GM19397 (cell line): ENCODE results near the gene PRKN.
"Not testable (repeated sequence)": the region's sequence is repeated elsewhere in the genome, so short reads cannot be mapped to it uniquely, and the experiment has no call there.

Source experiments
- ATAC-seq: cut with Tn5 transposase; IDR thresholded peaks from one replicate; pipeline ENCODE4 v1.9.1; 2021; ENCODE audit warnings: mild to moderate bottlenecking, moderate library complexity; ENCODE audit not compliant: unreplicated experiment

Gene PRKN

DNA sequence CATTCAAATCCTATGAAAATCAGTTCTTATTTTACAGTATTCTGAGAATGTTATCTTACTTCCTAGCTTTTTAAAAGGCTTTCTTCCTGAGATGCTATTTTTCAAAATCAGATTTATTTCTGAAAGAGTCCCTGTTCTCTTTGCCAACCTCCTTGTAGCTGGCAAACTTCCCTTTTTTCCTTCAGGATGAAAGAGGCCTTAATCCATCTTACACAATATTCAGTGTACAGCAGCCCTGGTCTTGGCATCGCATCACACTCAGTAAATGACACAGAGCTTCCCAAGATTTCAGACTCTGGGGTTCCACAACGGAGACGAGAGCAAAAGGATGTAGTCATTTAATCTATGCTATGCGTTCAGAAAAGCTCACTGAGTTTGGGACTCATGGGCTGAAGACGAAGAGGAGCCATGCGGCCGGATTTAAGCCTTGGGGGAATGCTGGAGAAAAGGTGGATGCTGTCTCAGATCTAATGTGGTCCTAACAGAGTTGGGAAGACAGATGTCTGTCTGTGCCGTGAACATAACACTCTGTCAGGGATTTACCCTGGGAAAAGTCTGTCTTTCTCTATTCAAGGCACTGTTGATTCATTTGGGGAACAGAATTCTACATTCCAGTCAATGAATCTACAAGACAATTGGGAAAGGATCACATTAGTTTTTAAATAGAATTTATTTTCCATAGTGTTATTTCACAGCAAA, 837.3 kb downstream of the PRKN start:
- ATAC-seq: no peak

DNA sequence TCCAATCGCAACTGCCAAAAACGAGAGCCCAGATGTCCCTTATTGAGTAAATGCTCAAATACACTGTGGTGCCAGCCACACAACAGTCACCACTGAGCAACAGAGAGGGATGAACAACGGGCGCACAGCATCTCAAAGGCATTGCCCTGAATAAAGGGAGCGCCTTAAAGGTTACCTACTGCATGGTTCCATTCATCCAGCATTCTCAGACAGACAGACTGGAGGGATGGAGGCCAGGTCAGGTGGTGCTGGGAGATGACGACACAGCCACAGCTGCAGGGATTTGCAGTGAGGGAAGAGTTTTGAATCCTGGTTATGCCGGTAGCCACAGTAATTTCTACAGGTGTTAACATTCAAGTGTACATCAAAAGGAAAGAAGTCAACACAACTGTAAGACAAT, 838.2 kb downstream of the PRKN start:
- no peak for ATAC-seq

DNA sequence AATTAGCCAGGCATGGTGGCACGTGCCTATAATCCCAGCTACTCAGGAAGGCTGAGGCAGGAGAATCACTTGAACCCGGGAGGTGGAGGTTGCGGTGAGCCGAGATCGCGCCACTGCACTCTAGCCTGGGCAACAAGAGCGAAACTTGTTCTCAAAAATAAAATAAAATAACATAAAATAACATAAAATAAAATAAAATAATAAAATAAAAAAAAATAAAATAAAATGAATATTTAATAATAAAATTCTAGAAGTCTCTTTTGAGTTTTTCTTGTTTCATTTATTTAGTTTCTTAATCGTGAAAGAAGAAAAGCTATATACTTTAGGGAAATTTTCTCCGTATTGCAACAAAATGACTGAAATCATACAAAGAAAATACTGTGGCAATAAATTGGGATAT, 841.0 kb downstream of the PRKN start:
- ATAC-seq: not testable (repeated sequence)

DNA sequence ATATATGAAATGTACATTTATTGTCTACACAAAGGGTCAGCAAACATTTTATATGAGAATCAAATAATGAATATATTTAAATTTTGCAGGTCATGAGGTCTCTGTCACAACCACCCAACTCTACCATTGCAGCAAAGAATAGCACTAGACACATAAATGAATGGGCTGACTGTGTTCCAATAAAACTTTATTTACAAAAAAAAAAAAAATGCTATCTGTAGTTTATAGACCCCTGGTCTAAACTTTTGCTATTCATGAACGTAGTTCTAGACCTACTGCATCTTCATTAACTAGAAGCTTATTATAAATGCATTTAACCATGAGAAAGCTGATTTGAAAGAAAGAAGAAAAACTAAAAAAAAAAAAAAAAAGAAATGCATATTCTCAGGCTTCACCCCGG, 842.8 kb downstream of the PRKN start:
- no peak for ATAC-seq

DNA sequence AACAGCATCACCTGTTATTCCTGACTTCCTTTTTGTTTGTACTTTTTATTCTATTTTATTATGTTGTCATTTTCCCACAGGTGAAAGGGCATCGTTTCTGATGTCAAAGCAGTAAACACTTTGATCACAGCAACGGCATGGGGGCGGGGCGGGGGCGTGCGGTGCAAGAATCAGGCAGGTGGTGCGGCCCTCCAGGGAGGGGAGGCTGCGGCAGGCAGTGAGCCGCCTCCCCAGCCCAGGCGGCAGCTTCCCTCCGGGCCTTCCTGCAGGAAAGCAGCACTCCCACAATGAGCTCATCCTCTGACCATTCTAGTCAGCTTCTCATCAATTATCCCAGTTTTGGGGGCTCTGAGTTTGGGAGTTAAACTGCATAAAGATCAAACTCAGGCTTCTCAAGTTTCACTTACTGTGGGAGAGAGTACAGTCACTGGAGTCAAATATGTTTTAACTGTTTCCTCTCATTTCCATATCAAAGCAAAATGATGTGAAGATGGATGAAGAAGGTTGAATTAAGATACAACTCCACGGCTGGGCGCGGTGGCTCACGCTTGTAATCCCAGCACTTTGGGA, 845.3 kb downstream of the PRKN start:
- no peak for ATAC-seq

DNA sequence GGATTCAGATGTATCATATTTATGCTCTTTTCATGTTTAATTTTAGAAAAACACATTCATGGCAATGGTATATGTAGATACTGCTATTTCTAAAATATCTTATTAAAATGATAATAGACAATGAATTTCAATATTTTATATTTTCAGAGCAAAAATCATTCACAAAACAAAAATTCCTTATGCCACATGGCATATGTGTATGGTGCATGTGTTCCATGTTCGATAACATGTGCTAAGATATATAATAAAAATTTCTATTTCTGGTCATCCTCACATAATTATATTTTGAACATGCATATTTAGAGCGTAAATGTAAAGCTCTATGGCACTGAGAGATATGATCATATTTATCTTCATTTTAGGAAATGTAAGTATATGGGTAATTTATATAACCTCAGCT, 847.5 kb downstream of the PRKN start:
- no peak for ATAC-seq

DNA sequence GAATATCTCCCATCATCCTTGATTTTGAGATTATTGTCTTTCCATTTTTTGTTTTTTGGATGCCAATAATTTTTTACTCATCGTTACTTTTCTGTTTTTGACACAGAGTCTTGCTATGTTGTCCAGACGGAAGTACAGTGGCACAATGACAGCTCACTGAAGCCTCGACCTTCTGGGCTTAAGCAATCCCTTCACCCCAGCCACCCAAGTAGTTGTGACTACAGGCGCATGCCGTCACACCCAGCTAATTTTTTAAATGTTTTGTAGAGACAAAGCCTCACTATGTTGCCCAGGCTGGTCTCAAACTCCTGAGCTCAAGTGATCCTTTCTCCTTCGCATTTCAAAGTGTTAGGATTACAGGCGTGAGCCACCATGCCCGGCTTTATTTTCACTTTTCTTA, 851.3 kb downstream of the PRKN start:
- ATAC-seq: no peak

DNA sequence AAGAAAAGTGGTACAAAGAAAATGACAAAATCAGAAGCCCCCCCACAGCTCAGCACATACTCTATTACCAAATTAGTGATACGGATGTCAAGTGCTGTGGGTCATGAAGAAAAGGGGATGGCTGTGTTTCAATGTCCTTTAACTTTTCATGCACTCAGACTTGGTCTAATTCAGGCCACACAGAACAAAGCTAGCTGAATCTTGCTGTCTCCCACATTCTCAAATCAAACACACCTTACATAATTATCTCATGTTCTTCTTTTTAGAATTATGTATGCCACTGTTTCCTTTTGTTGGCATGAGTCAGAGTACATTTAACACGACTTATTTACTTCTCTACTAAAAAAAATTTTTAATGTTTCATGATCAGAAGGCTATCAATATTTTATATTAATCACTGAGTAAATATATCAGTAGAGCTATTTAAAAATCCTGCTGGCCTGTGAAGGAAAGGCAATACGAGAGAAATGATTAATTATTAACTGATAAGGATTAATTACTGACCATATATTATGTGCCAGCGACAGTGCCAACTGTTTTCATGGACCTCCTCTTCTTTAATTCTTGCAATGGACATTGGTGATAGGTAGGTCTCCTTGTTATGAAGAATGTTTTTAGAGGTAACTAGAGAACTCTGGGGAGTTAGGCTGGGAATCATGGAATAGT, 857.2 kb downstream of the PRKN start:
- no peak for ATAC-seq

DNA sequence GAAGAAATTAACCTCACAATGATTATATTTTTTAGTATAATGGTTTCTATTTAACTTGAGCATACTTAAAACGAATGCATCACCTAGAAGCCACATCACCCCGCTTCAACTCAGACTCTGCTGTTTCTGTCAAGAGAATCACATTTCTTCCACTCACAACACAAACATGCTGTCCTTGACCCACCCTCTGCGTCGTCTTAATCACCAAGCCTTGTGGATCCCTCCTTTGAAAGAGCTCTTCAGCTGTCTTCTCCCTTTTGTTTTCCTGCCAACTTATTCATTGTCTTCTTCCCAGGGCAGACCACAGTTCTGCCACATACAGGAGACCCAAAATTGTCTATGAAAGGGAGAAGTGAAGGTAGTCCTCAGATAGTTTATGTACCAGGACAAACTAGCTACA, 858.1 kb downstream of the PRKN start:
- ATAC-seq: no peak

DNA sequence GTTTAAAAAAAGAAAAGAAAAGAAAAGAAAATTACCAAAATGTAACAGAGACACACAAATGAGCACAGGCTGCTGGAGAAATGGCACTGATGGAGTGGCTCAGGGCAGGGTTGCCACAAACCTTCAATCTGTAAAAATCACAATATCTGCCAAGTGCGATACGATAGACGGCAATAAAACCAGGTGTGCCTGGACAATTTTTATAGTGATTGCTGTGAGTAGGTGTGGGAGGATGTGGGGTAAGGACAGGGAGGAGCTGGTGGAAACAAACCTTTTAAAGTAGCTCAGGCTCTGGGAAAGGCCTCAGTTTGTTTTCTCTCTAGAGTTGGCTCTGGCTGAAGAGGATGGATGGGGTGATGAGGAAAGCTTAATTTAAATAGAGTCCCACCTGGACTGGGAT, 861.0 kb downstream of the PRKN start:
- ATAC-seq: no peak

DNA sequence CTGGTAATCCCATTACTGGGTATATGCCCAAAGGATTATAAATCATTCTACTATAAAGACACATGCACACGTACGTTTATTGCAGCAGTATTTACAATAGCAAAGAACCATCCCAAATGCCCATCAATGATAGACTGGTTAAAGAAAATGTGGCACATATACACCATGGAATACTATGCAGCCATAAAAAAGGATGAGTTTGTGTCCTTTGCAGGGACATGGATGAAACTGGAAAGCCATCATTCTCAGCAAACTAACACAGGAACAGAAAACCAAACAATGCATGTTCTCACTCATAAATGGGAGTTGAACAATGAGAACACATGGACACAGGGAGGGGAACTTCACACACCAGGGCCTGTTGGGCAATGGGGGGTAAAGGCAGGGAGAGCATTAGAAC, 866.5 kb downstream of the PRKN start:
- ATAC-seq: not testable (repeated sequence)

DNA sequence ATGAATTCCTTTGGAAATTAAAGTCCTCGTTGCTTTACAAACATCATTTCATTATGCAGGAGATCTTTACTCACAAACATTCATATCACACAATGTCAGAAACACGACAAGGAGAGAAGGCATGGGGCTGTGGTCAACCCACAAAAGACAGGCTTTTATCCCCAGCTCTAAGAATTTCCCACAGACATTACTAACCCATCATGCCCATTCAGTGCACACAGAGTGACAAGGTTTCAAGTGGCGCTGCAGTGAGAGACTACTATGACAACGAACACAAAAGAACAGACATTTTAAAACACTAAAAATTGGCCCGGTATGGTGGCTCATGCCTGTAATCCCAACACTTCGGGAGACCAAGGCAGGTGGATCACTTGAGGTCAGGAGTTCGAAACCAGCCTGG, 873.9 kb downstream of the PRKN start:
- no peak for ATAC-seq

DNA sequence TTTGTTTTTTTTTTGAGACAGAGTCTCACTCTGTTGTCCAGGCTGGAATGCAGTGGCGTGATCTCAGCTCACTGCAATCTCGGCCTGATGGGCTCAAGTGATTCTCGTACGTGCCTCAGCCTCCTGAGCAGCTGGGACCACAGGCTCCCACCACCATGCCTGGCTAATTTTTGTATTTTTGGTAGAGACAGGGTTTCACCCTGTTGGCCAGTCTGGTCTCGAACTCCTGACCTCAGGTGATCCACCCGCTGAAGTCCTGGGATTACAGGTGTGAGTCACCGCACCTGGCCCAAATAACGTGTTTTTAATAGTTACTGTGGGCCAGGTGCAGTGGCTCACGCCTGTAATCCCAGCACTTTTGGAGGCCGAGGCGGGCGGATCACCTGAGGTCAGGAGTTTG, 876.1 kb downstream of the PRKN start:
- not testable (repeated sequence) for ATAC-seq

DNA sequence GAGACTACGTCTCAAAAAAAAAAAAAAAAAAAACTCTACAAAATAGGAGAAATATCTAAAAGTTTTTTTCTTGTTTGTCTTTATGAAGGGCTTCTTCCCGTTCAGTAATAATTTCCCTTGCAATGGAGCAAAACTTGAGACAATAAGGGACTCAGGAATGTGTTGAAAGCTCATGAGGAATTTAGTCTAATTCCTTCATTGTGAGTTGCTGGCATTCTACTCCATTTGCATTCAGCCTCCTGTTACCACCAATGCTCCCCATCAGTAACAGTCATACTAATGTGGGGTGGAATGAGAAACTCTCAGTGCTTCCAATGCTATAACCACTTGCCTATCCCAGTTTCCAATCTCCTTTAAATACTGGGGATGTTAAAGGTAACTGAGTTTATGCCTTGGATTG, 877.0 kb downstream of the PRKN start:
- ATAC-seq: no peak

DNA sequence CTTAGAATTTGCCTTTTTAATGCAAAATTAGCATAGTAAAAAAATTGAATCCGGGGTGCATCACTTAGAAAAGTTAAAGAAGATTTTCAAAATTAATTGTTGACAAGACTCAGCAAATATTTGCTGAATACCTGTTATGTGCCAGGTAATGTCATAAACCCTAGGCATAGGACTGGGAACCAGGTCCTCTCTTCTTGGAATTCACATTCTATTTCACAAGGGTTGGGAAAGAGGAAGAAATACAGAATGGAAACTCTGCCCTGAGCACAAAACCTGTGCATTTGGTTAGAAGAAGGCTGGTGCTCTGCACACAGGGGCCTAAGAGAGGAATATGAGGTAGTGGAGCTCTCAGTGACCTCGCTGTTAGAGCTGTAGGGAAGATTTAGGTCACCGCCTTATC, 879.9 kb downstream of the PRKN start:
- no peak for ATAC-seq

DNA sequence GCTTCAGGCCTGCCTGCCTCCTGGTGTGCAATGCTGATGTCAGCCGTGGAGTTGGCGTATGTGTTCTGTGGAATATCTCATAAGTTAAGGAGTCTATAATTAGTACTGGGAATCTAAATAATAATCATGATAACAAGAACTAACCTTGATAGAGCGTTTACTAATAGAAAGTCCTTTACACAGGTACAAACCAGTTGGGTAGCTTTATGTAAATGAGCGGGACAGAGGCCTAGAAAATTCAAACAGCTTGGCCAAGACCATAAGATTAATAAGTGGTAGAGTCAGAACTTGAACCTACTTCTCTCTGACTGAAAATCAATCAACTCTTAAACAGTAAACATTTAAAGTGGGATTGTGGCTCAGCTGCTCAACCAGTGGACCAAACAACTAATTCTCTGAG, 882.8 kb downstream of the PRKN start:
- no peak for ATAC-seq

DNA sequence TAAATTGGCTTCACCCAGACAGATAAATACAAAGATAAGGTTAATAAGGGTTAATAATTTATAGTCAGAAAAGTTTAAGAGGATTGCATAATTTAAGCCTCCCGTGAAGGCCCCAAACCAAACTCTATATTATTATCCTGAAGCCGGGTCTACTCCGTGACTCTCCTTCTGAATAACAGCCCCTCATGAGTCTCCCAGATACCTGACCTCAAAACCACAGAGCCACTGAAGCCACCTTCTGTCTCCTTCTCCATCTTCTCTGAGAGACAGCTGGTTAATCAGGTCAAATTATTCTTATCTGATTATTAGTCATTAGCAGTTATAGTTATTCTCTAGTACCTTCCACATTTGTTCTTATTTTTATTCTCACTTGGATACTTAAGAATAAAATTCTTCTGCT, 884.5 kb downstream of the PRKN start:
- ATAC-seq: no peak

DNA sequence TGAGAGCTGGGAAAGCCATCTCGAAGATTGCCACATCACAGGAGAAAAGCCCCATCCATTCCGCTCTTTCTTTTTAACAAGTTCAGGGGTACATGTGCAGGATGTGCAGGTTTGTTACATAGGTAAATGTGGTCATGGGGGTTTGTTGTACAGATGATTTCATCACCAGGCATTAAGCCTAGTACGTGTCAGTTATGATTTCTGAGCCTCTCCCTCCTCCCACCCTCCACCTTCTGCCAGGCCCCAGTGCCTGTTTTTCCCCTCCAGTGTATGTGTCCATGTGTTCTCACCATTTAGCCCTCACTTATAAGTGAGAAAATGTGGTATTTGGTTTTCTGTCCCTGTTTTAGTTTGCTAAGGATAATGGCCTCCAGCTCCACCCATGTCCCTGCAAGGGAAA, 887.2 kb downstream of the PRKN start:
- no peak for ATAC-seq

DNA sequence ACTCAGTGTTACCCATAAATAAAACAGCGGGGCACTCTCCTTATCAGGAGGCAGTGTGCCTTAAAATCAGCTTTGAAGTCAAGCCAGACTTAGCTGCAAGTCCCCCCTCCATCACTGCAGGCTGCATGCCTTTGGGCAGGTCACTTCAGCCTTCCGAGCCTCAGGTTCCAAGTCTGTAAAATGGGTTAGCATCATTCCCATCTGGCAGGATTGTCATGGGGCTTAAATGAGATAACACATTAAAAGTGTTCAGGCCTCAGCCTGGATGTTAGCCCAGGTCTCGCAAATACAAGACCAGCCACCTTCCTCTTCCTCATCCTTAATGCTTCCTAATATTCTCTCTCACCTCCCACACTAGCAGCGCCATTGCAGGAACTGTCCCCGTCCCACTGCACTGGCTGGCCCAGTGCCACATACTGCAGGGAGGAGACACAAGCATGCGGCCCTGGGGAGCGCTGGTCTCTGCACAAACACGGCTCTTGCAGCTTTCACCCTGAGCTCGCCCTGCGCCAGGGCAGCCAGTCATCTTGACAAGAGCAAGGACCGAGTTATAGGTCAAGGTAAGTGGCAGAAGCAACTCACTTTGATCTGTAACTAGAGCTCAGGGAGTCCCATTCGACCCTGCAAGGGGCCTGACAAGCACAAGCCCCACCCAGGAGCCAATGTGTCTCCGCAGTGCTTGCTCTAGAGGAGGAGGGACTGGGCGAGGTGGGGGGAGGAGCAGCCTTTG, 889.1 kb downstream of the PRKN start:
- ATAC-seq: no peak

DNA sequence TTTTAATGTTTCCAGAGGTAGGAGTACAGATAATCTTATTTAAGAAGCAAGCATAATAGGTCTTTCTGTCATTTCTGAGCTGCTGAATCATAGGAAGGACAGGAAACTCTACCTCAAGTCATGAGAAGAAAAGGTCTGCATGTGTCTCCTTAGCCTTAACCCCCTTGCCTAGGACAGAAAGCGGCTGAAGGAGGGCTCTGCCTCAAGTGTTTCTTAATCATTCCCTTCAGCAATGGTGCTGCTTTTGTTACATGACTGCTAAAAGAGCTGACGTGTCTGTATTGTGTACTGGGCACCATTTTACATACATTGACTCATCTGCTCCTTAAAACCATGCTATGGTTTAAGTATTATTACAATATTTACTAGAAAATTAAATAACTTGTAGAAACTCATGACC, 889.7 kb downstream of the PRKN start:
- ATAC-seq: no peak

DNA sequence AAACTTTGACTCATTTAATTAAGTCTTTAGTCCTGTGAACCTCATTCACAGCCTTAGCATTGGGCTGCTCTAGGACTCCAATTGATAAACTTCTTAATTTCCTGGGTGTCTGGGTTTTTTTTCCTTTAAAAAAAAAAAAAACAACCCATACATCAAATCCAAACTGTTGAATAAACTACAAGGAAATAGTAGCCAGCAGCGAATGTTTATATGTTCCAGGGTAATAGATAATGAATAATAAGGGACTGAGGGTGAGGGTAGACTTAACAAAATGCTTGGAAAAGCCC, 890.2 kb downstream of the PRKN start:
- ATAC-seq: no peak
